ENCODE measurements around the gene CCT7. TPM values are rescaled to one million over a fixed set of nuclear protein-coding genes. Genes with fewer than 3 reads are reported as not detected.

The CCT7 gene
- polyA plus RNA-seq, 1 of the 3 experiments (the other 2 are of a cell fraction) = 369 TPM

GRCh38 chr2:73215254-73215653 lies 18.9 kb upstream of the CCT7 start:
- no peak for TF ChIP-seq EZH2phosphoT487 (IDR thresholded peaks at IDR 0.05; ENCODE audit: borderline replicate concordance, low read depth)
- no peak for TF ChIP-seq TAF1 (IDR thresholded peaks at IDR 0.05; ENCODE audit: borderline replicate concordance, low read depth, low read length)
- TF ChIP-seq RCOR1 (IDR thresholded peaks at IDR 0.05; ENCODE audit: low read length) = no peak
- no peak for TF ChIP-seq POLR2AphosphoS5 (IDR thresholded peaks at IDR 0.05; ENCODE audit: low read depth, low read length)
- no peak for TF ChIP-seq CHD2 (IDR thresholded peaks at IDR 0.05; ENCODE audit: low read length, partially characterized antibody)
- 80% methylated on average over 4 of the region's 4 CpGs for WGBS (ENCODE audit: low lambda C conversion rate)
- Histone ChIP-seq H3K4me1 (ENCODE audit: control insufficient read depth in 1 of 2, insufficient read depth in 2 of 2, low read depth in 1 of 2, low read length in 1 of 2) (peaks cover 3 to 17% of the 10 kb centered on the region in 2 experiments; a peak in 2 of 4 replicates), H3K79me2 (ENCODE audit: insufficient read depth) (peaks cover 42% of the 10 kb centered on the region), H3K9me2 (no peaks in the 10 kb centered on the region), H3K4me3 (ENCODE audit: low read depth in 2 of 2, low read length in 1 of 2) (peak overlapping the region; percentile 77; a peak in 3 of 4 replicates), H3F3A (replicated peaks; ENCODE audit: insufficient read depth) (peaks cover 18% of the 10 kb centered on the region), H4K20me1 (ENCODE audit: insufficient read depth) (no peaks in the 10 kb centered on the region), H3K9me3 (no peaks in the 10 kb centered on the region), H3K36me3 (replicated peaks in 1 of 2; ENCODE audit: control insufficient read depth in 1 of 2, insufficient read depth in 2 of 2, low read length in 1 of 2) (no peaks in the 10 kb centered on the region), H3K27ac (ENCODE audit: low read depth in 2 of 2, low read length in 1 of 2) (no peak overlapping the region), H3K27me3 (ENCODE audit: insufficient read depth) (no peaks in the 10 kb centered on the region), H2AFZ (ENCODE audit: low read depth) (no peak overlapping the region), H3K9ac (peak overlapping the region; percentile 78), H3K4me2 (peak overlapping the region; percentile 88)
- POLR2A ChIA-PET = no interaction called here
- no peak for DNase-seq
- CTCF ChIA-PET = interaction anchor here (0.8 to 1.5 kb wide), 5 partner anchors 13 to 59 kb away, joined by 3 to 9 read pairs (median 4); partner anchors contain the start of gene CCT7

- Histone ChIP-seq H2AFZ (ENCODE audit: low read depth) (no peak overlapping the region), H3K9ac (no peak overlapping the region), H3F3A (replicated peaks; ENCODE audit: insufficient read depth) (peaks cover 15% of the 10 kb centered on the region), H4K20me1 (ENCODE audit: insufficient read depth) (no peaks in the 10 kb centered on the region), H3K9me2 (no peaks in the 10 kb centered on the region), H3K79me2 (ENCODE audit: insufficient read depth) (peaks cover 42% of the 10 kb centered on the region), H3K36me3 (replicated peaks in 1 of 2; ENCODE audit: control insufficient read depth in 1 of 2, insufficient read depth in 2 of 2, low read length in 1 of 2) (peaks cover 6 to 17% of the 10 kb centered on the region in 2 experiments), H3K9me3 (no peaks in the 10 kb centered on the region), H3K4me2 (no peak overlapping the region), H3K27ac (ENCODE audit: low read depth in 2 of 2, low read length in 1 of 2) (no peak overlapping the region), H3K4me3 (ENCODE audit: low read depth in 2 of 2, low read length in 1 of 2) (no peak overlapping the region), H3K27me3 (ENCODE audit: insufficient read depth) (no peaks in the 10 kb centered on the region), H3K4me1 (ENCODE audit: control insufficient read depth in 1 of 2, insufficient read depth in 2 of 2, low read depth in 1 of 2, low read length in 1 of 2) (peaks cover 3 to 12% of the 10 kb centered on the region in 2 experiments; a peak in 2 of 4 replicates)
- ChIA-PET POLR2A (no interaction called here), CTCF (no interaction called here)
- 94% methylated on average over 5 of the region's 5 CpGs for WGBS (ENCODE audit: low lambda C conversion rate)
- DNase-seq = no peak
- no peak for TF ChIP-seq FOXJ3 (CRISPR knock-in tag; IDR thresholded peaks at IDR 0.05)
- TF ChIP-seq MXI1 (IDR thresholded peaks at IDR 0.05; ENCODE audit: low read depth, low read length) = no peak
- no peak for TF ChIP-seq USF1 (IDR thresholded peaks at IDR 0.05; ENCODE audit: borderline replicate concordance, low read depth)
- no peak for TF ChIP-seq EZH2phosphoT487 (IDR thresholded peaks at IDR 0.05; ENCODE audit: borderline replicate concordance, low read depth)
- no peak for TF ChIP-seq RFX5 (IDR thresholded peaks at IDR 0.05; ENCODE audit: low read length)
- no peak for TF ChIP-seq TAF1 (IDR thresholded peaks at IDR 0.05; ENCODE audit: borderline replicate concordance, low read depth, low read length)
- no peak for TF ChIP-seq RXRA (IDR thresholded peaks at IDR 0.05; ENCODE audit: borderline replicate concordance, low read depth)
- no peak for TF ChIP-seq FOSL2 (IDR thresholded peaks at IDR 0.05; ENCODE audit: borderline replicate concordance, low read depth)
- TF ChIP-seq NRF1 (IDR thresholded peaks at IDR 0.05; ENCODE audit: low read depth, low read length) = no peak
- no peak for TF ChIP-seq MAX (IDR thresholded peaks at IDR 0.05; ENCODE audit: low read depth)
- TF ChIP-seq TCF12 (IDR thresholded peaks at IDR 0.05) = no peak
- no peak for TF ChIP-seq RAD21 (IDR thresholded peaks at IDR 0.05; ENCODE audit: low read length)
- no peak for TF ChIP-seq ZBTB33 (IDR thresholded peaks at IDR 0.05; ENCODE audit: borderline replicate concordance, low read depth)
- no peak for TF ChIP-seq FOXM1 (IDR thresholded peaks at IDR 0.05; ENCODE audit: low read depth)
- no peak for TF ChIP-seq IRF3 (IDR thresholded peaks at IDR 0.05; ENCODE audit: low read depth, low read length)
Observed at GRCh38 chr2:73217160-73217559, 16.9 kb upstream of the CCT7 start.
